ENCODE measurements around the gene ADAMTS2.

Gene ADAMTS2

GRCh38 chr5:179126506-179126991 is 218.7 kb downstream of the ADAMTS2 start:
- Histone ChIP-seq H3K4me3 (ENCODE audit: low read length) (no peak overlapping the region), H3K36me3 (ENCODE audit: control insufficient read depth, insufficient read depth, low read length) (no peaks in the 10 kb centered on the region), H3K4me1 (ENCODE audit: control insufficient read depth, insufficient read depth, low read length) (no peaks in the 10 kb centered on the region), H3K9ac (ENCODE audit: low read length) (no peak overlapping the region), H3K9me3 (ENCODE audit: control insufficient read depth, low read length) (no peaks in the 10 kb centered on the region), H3K27me3 (ENCODE audit: control insufficient read depth, insufficient read depth, low read length) (no peaks in the 10 kb centered on the region)

GRCh38 chr5:179125789-179126505 is 219.3 kb downstream of the ADAMTS2 start:
- H3K4me1 ChIP-seq (ENCODE audit: control insufficient read depth, insufficient read depth, low read length): no peaks in the 10 kb centered on the region
- no peaks in the 10 kb centered on the region for H3K9me3 ChIP-seq (ENCODE audit: control insufficient read depth, low read length)
- no peaks in the 10 kb centered on the region for H3K36me3 ChIP-seq (ENCODE audit: control insufficient read depth, insufficient read depth, low read length)
- H3K4me3 ChIP-seq (ENCODE audit: low read length): no peak overlapping the region
- no peaks in the 10 kb centered on the region for H3K27me3 ChIP-seq (ENCODE audit: control insufficient read depth, insufficient read depth, low read length)
- H3K9ac ChIP-seq (ENCODE audit: low read length): no peak overlapping the region

- H3K9ac ChIP-seq (ENCODE audit: low read length): no peak overlapping the region
- no peak overlapping the region for H3K4me3 ChIP-seq (ENCODE audit: low read length)
- H3K9me3 ChIP-seq (ENCODE audit: control insufficient read depth, low read length): no peaks in the 10 kb centered on the region
- no peaks in the 10 kb centered on the region for H3K27me3 ChIP-seq (ENCODE audit: control insufficient read depth, insufficient read depth, low read length)
- H3K4me1 ChIP-seq (ENCODE audit: control insufficient read depth, insufficient read depth, low read length): no peaks in the 10 kb centered on the region
- no peaks in the 10 kb centered on the region for H3K36me3 ChIP-seq (ENCODE audit: control insufficient read depth, insufficient read depth, low read length)
Observed at GRCh38 chr5:179124853-179125788, 220.1 kb downstream of the ADAMTS2 start.

- Histone ChIP-seq H3K27me3 (ENCODE audit: control insufficient read depth, insufficient read depth, low read length) (no peaks in the 10 kb centered on the region), H3K4me3 (ENCODE audit: low read length) (no peak overlapping the region), H3K9me3 (ENCODE audit: control insufficient read depth, low read length) (no peaks in the 10 kb centered on the region), H3K4me1 (ENCODE audit: control insufficient read depth, insufficient read depth, low read length) (no peaks in the 10 kb centered on the region), H3K36me3 (ENCODE audit: control insufficient read depth, insufficient read depth, low read length) (no peaks in the 10 kb centered on the region), H3K9ac (ENCODE audit: low read length) (no peak overlapping the region)
Observed at GRCh38 chr5:179124273-179124852, 220.9 kb downstream of the ADAMTS2 start.

GRCh38 chr5:179123491-179124272 is 221.6 kb downstream of the ADAMTS2 start:
- no peaks in the 10 kb centered on the region for H3K9me3 ChIP-seq (ENCODE audit: control insufficient read depth, low read length)
- no peak overlapping the region for H3K4me3 ChIP-seq (ENCODE audit: low read length)
- no peaks in the 10 kb centered on the region for H3K27me3 ChIP-seq (ENCODE audit: control insufficient read depth, insufficient read depth, low read length)
- H3K36me3 ChIP-seq (ENCODE audit: control insufficient read depth, insufficient read depth, low read length): no peaks in the 10 kb centered on the region
- H3K4me1 ChIP-seq (ENCODE audit: control insufficient read depth, insufficient read depth, low read length): no peaks in the 10 kb centered on the region
- H3K9ac ChIP-seq (ENCODE audit: low read length): no peak overlapping the region

- Histone ChIP-seq H3K36me3 (ENCODE audit: control insufficient read depth, insufficient read depth, low read length) (no peaks in the 10 kb centered on the region), H3K9ac (ENCODE audit: low read length) (no peak overlapping the region), H3K27me3 (ENCODE audit: control insufficient read depth, insufficient read depth, low read length) (no peaks in the 10 kb centered on the region), H3K4me1 (ENCODE audit: control insufficient read depth, insufficient read depth, low read length) (no peaks in the 10 kb centered on the region), H3K4me3 (ENCODE audit: low read length) (no peak overlapping the region), H3K9me3 (ENCODE audit: control insufficient read depth, low read length) (no peaks in the 10 kb centered on the region)
Observed at GRCh38 chr5:179123109-179123426, 222.2 kb downstream of the ADAMTS2 start.

GRCh38 chr5:179122411-179123108 is 222.7 kb downstream of the ADAMTS2 start:
- no peaks in the 10 kb centered on the region for H3K9me3 ChIP-seq (ENCODE audit: control insufficient read depth, low read length)
- no peak overlapping the region for H3K4me3 ChIP-seq (ENCODE audit: low read length)
- H3K4me1 ChIP-seq (ENCODE audit: control insufficient read depth, insufficient read depth, low read length): no peaks in the 10 kb centered on the region
- H3K27me3 ChIP-seq (ENCODE audit: control insufficient read depth, insufficient read depth, low read length): no peaks in the 10 kb centered on the region
- H3K36me3 ChIP-seq (ENCODE audit: control insufficient read depth, insufficient read depth, low read length): no peaks in the 10 kb centered on the region
- H3K9ac ChIP-seq (ENCODE audit: low read length): no peak overlapping the region

- Histone ChIP-seq H3K4me1 (ENCODE audit: control insufficient read depth, insufficient read depth, low read length) (no peaks in the 10 kb centered on the region), H3K9ac (ENCODE audit: low read length) (no peak overlapping the region), H3K36me3 (ENCODE audit: control insufficient read depth, insufficient read depth, low read length) (no peaks in the 10 kb centered on the region), H3K9me3 (ENCODE audit: control insufficient read depth, low read length) (no peaks in the 10 kb centered on the region), H3K4me3 (ENCODE audit: low read length) (no peak overlapping the region), H3K27me3 (ENCODE audit: control insufficient read depth, insufficient read depth, low read length) (no peaks in the 10 kb centered on the region)
Observed at GRCh38 chr5:179121667-179122111, 223.6 kb downstream of the ADAMTS2 start.

- no peaks in the 10 kb centered on the region for H3K27me3 ChIP-seq (ENCODE audit: control insufficient read depth, insufficient read depth, low read length)
- H3K4me3 ChIP-seq (ENCODE audit: low read length): no peak overlapping the region
- H3K9me3 ChIP-seq (ENCODE audit: control insufficient read depth, low read length): no peaks in the 10 kb centered on the region
- H3K36me3 ChIP-seq (ENCODE audit: control insufficient read depth, insufficient read depth, low read length): no peaks in the 10 kb centered on the region
- no peaks in the 10 kb centered on the region for H3K4me1 ChIP-seq (ENCODE audit: control insufficient read depth, insufficient read depth, low read length)
- H3K9ac ChIP-seq (ENCODE audit: low read length): no peak overlapping the region
Observed at GRCh38 chr5:179120951-179121666, 224.2 kb downstream of the ADAMTS2 start.

GRCh38 chr5:179120421-179120861 is 224.8 kb downstream of the ADAMTS2 start:
- no peaks in the 10 kb centered on the region for H3K9me3 ChIP-seq (ENCODE audit: control insufficient read depth, low read length)
- H3K36me3 ChIP-seq (ENCODE audit: control insufficient read depth, insufficient read depth, low read length): no peaks in the 10 kb centered on the region
- H3K4me1 ChIP-seq (ENCODE audit: control insufficient read depth, insufficient read depth, low read length): no peaks in the 10 kb centered on the region
- H3K9ac ChIP-seq (ENCODE audit: low read length): no peak overlapping the region
- H3K4me3 ChIP-seq (ENCODE audit: low read length): no peak overlapping the region
- H3K27me3 ChIP-seq (ENCODE audit: control insufficient read depth, insufficient read depth, low read length): no peaks in the 10 kb centered on the region
